Measurements from ENCODE around the gene CDH4.

DNA sequence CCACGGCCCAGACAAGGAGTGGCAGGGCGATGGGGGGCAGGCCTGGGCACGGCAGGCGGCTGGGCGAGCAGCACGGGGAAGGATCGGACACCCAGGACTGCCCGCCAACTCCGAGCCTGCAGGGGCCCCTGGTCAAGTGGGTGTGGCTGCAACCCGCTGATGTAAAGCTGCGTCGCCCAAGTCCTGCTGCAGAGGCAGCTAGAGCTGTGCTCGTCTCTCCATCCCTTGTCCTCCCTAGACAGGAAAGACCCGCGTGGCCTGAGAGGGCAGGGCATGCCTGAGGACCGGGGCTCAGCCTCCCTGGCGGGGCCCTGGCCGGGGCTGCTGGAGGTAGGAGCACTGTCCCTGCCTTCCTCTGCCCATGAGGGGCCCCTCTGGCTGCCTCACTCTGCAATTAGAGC, 281.2 kb downstream of the CDH4 start:
- TF ChIP-seq, protein P1, sequence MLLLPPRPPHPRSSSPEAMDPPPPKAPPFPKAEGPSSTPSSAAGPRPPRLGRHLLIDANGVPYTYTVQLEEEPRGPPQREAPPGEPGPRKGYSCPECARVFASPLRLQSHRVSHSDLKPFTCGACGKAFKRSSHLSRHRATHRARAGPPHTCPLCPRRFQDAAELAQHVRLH (tag by site-specific recombination; IDR thresholded peaks at IDR 0.05): no peak
- TF ChIP-seq ZSCAN30 (tag by site-specific recombination; IDR thresholded peaks at IDR 0.05) (no peak), ZSCAN23 (tag by site-specific recombination; IDR thresholded peaks at IDR 0.05) (no peak), ZNF544 (tag by site-specific recombination; IDR thresholded peaks at IDR 0.05) (no peak), ZBTB8A (tag by site-specific recombination; IDR thresholded peaks at IDR 0.05) (no peak), ZNF132 (tag by site-specific recombination; IDR thresholded peaks at IDR 0.05; ENCODE audit: borderline replicate concordance) (no peak), SP2 (tag by site-specific recombination; IDR thresholded peaks at IDR 0.05) (no peak)
- TF ChIP-seq, protein P2, sequence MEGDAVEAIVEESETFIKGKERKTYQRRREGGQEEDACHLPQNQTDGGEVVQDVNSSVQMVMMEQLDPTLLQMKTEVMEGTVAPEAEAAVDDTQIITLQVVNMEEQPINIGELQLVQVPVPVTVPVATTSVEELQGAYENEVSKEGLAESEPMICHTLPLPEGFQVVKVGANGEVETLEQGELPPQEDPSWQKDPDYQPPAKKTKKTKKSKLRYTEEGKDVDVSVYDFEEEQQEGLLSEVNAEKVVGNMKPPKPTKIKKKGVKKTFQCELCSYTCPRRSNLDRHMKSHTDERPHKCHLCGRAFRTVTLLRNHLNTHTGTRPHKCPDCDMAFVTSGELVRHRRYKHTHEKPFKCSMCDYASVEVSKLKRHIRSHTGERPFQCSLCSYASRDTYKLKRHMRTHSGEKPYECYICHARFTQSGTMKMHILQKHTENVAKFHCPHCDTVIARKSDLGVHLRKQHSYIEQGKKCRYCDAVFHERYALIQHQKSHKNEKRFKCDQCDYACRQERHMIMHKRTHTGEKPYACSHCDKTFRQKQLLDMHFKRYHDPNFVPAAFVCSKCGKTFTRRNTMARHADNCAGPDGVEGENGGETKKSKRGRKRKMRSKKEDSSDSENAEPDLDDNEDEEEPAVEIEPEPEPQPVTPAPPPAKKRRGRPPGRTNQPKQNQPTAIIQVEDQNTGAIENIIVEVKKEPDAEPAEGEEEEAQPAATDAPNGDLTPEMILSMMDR (tag by site-specific recombination; IDR thresholded peaks at IDR 0.05): no peak
- TF ChIP-seq, protein P3, sequence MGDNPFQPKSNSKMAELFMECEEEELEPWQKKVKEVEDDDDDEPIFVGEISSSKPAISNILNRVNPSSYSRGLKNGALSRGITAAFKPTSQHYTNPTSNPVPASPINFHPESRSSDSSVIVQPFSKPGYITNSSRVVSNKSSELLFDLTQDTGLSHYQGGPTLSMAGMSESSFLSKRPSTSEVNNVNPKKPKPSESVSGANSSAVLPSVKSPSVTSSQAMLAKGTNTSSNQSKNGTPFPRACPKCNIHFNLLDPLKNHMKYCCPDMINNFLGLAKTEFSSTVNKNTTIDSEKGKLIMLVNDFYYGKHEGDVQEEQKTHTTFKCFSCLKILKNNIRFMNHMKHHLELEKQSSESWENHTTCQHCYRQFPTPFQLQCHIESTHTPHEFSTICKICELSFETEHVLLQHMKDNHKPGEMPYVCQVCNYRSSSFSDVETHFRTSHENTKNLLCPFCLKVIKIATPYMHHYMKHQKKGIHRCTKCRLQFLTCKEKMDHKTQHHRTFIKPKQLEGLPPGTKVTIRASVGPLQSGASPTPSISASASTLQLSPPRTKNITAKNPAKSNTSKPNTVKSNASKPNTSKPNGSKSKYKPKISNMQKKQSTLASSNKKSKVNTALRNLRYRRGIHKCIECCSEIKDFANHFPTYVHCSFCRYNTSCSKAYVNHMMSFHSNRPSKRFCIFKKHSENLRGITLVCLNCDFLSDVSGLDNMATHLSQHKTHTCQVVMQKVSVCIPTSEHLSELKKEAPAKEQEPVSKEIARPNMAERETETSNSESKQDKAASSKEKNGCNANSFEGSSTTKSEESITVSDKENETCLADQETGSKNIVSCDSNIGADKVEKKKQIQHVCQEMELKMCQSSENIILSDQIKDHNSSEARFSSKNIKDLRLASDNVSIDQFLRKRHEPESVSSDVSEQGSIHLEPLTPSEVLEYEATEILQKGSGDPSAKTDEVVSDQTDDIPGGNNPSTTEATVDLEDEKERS (tag by site-specific recombination; IDR thresholded peaks at IDR 0.05): no peak
